Spleen (tissue), 7 donors: ENCODE results near the gene HERPUD1.

Experiments used
- CTCF ChIP-seq, 11 experiments: fragments of 200-600 bp in 7 of 11; fragments of 450-650 bp in 4 of 11; sonication (generic) in 4 of 11; IDR thresholded peaks in 8 of 11; conservative IDR thresholded peaks in 3 of 11; 1 replicate in 7 of 11; 2 replicates in 4 of 11; pipeline versions ENCODE4 v1.4.0 to v1.8.0; 2016 to 2021; ENCODE audit warnings: antibody characterized with exemption in 11 of 11, inconsistent platforms in 4 of 11, mild to moderate bottlenecking in 1 of 11
- POLR2A ChIP-seq, 3 donors: fragments of 450-650 bp; IDR thresholded peaks; one replicate each; pipeline ENCODE4 v1.5.1; 2017; ENCODE audit warnings: antibody characterized with exemption in 3 of 3, mild to moderate bottlenecking in 1 of 3
- POLR2AphosphoS5 ChIP-seq, 3 donors: sonication (generic); formaldehyde crosslinking; IDR thresholded peaks; one replicate each; pipeline ENCODE4 v1.5.1; 2017; ENCODE audit warnings: antibody characterized with exemption in 3 of 3
- donor health status: DM: no; HTN: no; CAD: no; lungs with moderate emphysema.
- donor health status: DM: no; HTN: no; CAD: no.
- donor health status: DM: no; HTN: no; CAD: no.

- no peak for TF ChIP-seq CTCF (IDR thresholded peaks at IDR 0.05 in 8 of 11, conservative IDR thresholded peaks at IDR 0.05 in 3 of 11)
- no peak for TF ChIP-seq POLR2AphosphoS5 (IDR thresholded peaks at IDR 0.05)
- no peak for TF ChIP-seq POLR2A (IDR thresholded peaks at IDR 0.05)
Measured at GRCh38 chr16:56984639-56985038, 52.7 kb downstream of the HERPUD1 start.
